ENCODE measurements around the gene FOLR1. TPM values are rescaled to one million over a fixed set of nuclear protein-coding genes. Genes with fewer than 3 reads are reported as not detected.

FOLR1 gene
- total RNA-seq, 1 experiment from 2014 or later = 0.40 TPM

DNA sequence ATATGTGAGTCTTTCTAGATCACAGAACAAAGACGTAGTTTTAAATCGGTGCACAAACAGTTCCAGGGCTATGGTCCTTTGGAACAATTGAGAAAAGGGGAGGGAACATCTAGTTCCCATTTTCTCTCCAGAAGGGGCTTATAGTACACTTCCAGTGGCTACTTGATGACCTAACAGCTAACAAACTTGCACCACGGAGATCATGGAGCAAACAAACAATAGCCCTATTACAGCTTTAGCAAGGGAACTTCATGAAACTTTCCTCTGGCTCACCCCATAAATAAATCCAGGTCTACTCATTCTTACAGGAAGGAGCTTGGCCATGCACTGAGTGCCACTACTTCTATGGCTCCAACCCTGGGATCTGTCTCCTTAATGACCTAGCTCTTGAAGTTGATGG is 16.3 kb downstream of the FOLR1 start:
- POLR2A ChIA-PET = interaction anchor here (1.2 to 1.6 kb wide), 2 partner anchors 14 to 15 kb away, joined by 3 to 5 read pairs; no protein-coding TSS in a partner anchor
- intact Hi-C loops (cut with micrococcal nuclease) = no loop called here
- no peak for DNase-seq (ENCODE audit: unreplicated experiment)
- TF ChIP-seq, protein P1, sequence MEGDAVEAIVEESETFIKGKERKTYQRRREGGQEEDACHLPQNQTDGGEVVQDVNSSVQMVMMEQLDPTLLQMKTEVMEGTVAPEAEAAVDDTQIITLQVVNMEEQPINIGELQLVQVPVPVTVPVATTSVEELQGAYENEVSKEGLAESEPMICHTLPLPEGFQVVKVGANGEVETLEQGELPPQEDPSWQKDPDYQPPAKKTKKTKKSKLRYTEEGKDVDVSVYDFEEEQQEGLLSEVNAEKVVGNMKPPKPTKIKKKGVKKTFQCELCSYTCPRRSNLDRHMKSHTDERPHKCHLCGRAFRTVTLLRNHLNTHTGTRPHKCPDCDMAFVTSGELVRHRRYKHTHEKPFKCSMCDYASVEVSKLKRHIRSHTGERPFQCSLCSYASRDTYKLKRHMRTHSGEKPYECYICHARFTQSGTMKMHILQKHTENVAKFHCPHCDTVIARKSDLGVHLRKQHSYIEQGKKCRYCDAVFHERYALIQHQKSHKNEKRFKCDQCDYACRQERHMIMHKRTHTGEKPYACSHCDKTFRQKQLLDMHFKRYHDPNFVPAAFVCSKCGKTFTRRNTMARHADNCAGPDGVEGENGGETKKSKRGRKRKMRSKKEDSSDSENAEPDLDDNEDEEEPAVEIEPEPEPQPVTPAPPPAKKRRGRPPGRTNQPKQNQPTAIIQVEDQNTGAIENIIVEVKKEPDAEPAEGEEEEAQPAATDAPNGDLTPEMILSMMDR (IDR thresholded peaks at IDR 0.05; ENCODE audit: unreplicated experiment) = no peak
- Mint-ChIP-seq H3K4me3 (ENCODE audit: unreplicated experiment) (no peak overlapping the region), H3K27me3 (ENCODE audit: insufficient read depth, unreplicated experiment) (peaks cover 22% of the 10 kb centered on the region), H3K9me3 (ENCODE audit: unreplicated experiment) (no peaks in the 10 kb centered on the region), H3K4me1 (ENCODE audit: insufficient read depth, unreplicated experiment) (no peaks in the 10 kb centered on the region), H3K36me3 (ENCODE audit: insufficient read depth, unreplicated experiment) (no peaks in the 10 kb centered on the region), H3K27ac (ENCODE audit: low read depth, unreplicated experiment) (no peak overlapping the region)
- CTCF ChIA-PET = interaction anchor here (1.1 to 1.8 kb wide), 2 partner anchors 15 to 25 kb away, joined by 3 to 12 read pairs; no protein-coding TSS in a partner anchor
- BruUV-seq (replicated peaks) = no TSS peak

DNA sequence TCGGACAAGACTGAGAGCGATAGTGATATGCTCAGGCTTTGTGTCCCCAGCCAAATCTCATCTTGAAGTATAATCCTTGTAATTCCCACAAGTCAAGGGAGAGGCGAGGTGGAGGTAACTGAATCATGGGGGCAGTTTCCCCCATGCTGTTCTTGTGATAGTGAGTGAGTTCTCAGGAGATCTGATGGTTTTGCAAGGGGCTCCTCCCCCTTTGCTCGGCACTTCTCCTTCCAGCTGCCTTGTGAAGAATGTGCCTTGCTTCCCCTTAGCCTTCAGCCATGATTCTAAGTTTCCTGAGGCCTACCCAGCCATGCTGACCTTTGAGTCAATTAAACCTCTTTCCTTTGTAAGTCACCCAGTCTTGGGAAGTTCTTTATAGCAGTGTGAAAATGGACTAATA is 17.2 kb downstream of the FOLR1 start:
- intact Hi-C loops (cut with micrococcal nuclease) = no loop called here
- Mint-ChIP-seq H3K36me3 (ENCODE audit: insufficient read depth, unreplicated experiment) (no peaks in the 10 kb centered on the region), H3K27ac (ENCODE audit: low read depth, unreplicated experiment) (no peak overlapping the region), H3K4me1 (ENCODE audit: insufficient read depth, unreplicated experiment) (no peaks in the 10 kb centered on the region), H3K9me3 (ENCODE audit: unreplicated experiment) (no peaks in the 10 kb centered on the region), H3K27me3 (ENCODE audit: insufficient read depth, unreplicated experiment) (peaks cover 26% of the 10 kb centered on the region), H3K4me3 (ENCODE audit: unreplicated experiment) (no peak overlapping the region)
- CTCF ChIA-PET = interaction anchor here (1.8 kb wide), 1 partner anchor 26 kb away, joined by 12 read pairs; no protein-coding TSS in a partner anchor
- no TSS peak for BruUV-seq (replicated peaks)
- TF ChIP-seq, protein P1 (IDR thresholded peaks at IDR 0.05; ENCODE audit: unreplicated experiment) = no peak
- POLR2A ChIA-PET = interaction anchor here (1.6 kb wide), 1 partner anchor 13 kb away, joined by 5 read pairs; no protein-coding TSS in a partner anchor
- no peak for DNase-seq (ENCODE audit: unreplicated experiment)

DNA sequence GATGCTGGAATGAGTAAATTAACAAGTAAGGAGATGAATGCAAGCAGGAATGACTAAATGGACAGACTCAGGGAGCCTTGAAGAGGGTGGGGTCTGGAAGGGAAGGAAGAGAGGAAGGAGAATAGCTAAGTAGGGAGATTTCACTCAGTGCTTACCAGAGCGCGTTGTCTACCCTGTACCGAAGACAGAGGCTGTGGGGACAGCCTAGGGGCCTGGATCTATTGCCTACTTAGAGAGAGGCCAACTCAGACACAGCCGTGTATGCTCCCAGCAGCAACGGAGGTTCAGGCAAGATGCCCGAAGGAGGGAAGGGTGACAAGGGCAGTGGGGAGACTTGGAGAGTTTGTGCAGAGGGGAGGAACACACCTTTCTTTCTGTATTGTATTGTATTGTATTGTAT is 24.7 kb downstream of the FOLR1 start, which contains the start of gene FOLR2:
TSS of gene FOLR2 (plus strand) at position 157 of the 400 bp plus-strand sequence. CDS start 1,791 bp downstream, outside the sequence.
- H3K4me3 Mint-ChIP-seq (ENCODE audit: unreplicated experiment) = no peak within 1 kb of the TSS
- DNase-seq (ENCODE audit: unreplicated experiment) = no peak
- H3K36me3 Mint-ChIP-seq (ENCODE audit: insufficient read depth, unreplicated experiment) = no peaks in the 10 kb centered on the region
- H3K27me3 Mint-ChIP-seq (ENCODE audit: insufficient read depth, unreplicated experiment) = peaks cover 58% of the 10 kb centered on the region
- TF ChIP-seq, protein P1 (IDR thresholded peaks at IDR 0.05; ENCODE audit: unreplicated experiment) = no peak
- POLR2A ChIA-PET = no interaction called here
- H3K27ac Mint-ChIP-seq (ENCODE audit: low read depth, unreplicated experiment) = no peak within 1 kb of the TSS
- H3K4me1 Mint-ChIP-seq (ENCODE audit: insufficient read depth, unreplicated experiment) = no peaks in the 10 kb centered on the region
- intact Hi-C loops (cut with micrococcal nuclease) = no loop called here
- H3K9me3 Mint-ChIP-seq (ENCODE audit: unreplicated experiment) = no peaks in the 10 kb centered on the region
- BruUV-seq (replicated peaks) = no TSS peak
- CTCF ChIA-PET = interaction anchor here (0.7 to 1.1 kb wide), 3 partner anchors 33 to 234 kb away, joined by 3 to 5 read pairs (median 3); partner anchors contain the start of gene CLPB

DNA sequence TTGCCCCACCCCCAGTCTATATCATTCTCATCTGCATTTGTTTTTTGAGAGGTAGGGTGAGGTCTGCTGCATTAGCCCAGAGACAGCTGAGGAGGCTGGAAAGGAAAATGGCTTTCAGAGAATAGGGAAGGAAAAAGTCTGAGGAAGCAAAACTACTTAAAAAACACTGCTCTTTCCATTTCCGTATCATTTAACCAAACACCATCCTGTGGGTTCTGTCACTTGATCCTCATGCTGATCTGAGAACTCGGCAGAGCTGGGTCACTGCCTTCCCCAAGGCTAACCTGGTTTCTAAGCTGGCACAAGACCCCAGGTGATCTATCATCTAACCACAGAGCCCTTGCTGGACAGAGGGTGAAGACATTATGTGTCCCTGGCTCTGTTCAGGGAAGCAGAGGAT is 25.9 kb downstream of the FOLR1 start:
- POLR2A ChIA-PET = interaction anchor here (0.7 to 1.0 kb wide), 3 partner anchors 14 to 484 kb away, joined by 3 read pairs; no protein-coding TSS in a partner anchor
- DNase-seq (ENCODE audit: unreplicated experiment) = no peak
- no peaks in the 10 kb centered on the region for H3K9me3 Mint-ChIP-seq (ENCODE audit: unreplicated experiment)
- CTCF ChIA-PET = interaction anchor here (2.5 kb wide), 1 partner anchor 35 kb away, joined by 11 read pairs; no protein-coding TSS in a partner anchor
- no peak overlapping the region for H3K4me3 Mint-ChIP-seq (ENCODE audit: unreplicated experiment)
- intact Hi-C loops (cut with micrococcal nuclease) = no loop called here
- BruUV-seq (replicated peaks) = no TSS peak
- TF ChIP-seq, protein P1 (IDR thresholded peaks at IDR 0.05; ENCODE audit: unreplicated experiment) = no peak
- H3K36me3 Mint-ChIP-seq (ENCODE audit: insufficient read depth, unreplicated experiment) = no peaks in the 10 kb centered on the region
- no peaks in the 10 kb centered on the region for H3K4me1 Mint-ChIP-seq (ENCODE audit: insufficient read depth, unreplicated experiment)
- peaks cover 49% of the 10 kb centered on the region for H3K27me3 Mint-ChIP-seq (ENCODE audit: insufficient read depth, unreplicated experiment)
- no peak overlapping the region for H3K27ac Mint-ChIP-seq (ENCODE audit: low read depth, unreplicated experiment)

Measured in MCF 10A (cell line).